GM19395 (cell line): ENCODE results near the gene PTGES3L.
"Not testable (repeated sequence)": the region's sequence is repeated elsewhere in the genome, so short reads cannot be mapped to it uniquely, and the experiment has no call there.

Source experiments
- ATAC-seq: cut with Tn5 transposase; IDR thresholded peaks from one replicate; pipeline ENCODE4 v1.9.1; 2021; ENCODE audit warnings: mild to moderate bottlenecking, moderate library complexity; ENCODE audit not compliant: unreplicated experiment

The PTGES3L gene

DNA sequence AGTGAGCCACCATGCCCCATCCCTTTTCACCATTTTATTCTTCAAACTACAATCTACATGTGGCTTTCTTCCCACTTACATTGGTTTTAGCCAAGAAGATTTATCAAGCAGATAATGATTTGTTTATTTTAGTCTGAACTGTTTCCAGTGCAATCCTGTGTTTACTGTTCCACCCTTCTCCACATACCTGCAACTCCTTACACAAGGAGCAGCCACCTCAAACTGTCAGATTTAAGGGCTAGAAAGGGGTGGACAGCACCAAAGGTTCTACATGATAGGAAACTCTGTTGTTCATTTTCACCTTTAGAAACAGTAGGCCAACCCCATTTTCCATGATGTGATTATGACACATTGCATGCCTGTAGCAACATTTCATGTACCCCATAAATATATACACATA is 2.4 kb upstream of the PTGES3L start:
- ATAC-seq: no peak

DNA sequence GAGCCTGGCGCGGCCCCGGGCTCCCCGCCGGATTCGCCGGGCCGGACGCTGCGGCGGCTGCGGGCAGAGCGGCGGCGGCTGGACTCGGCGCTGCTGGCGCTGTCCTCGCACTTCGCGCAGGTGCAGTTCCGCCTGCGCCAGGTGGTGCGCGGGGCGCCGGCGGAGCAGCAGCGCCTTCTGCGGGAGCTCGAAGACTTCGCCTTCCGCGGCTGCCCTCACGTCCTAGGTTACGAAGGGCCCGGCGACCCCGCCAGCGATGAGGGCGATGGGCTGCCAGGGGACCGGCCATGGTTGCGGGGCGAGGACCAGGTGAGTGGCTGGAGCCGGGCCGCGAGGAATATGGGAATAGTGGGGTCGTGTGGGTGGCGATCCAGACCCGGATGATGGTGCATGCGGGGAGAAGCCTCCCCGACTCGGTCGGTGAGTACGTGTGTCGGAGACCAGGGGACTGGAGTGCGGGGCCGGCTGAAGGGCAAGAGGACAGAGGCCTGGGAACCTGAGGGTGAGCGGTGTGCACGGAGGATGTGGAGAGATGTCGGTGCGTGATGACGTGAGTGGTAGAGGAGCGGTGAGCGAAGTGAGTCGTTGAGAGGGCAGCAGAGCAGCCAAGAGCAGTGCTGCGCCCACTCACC is 1.0 kb upstream of the PTGES3L start:
- ATAC-seq: peak; percentile 44

DNA sequence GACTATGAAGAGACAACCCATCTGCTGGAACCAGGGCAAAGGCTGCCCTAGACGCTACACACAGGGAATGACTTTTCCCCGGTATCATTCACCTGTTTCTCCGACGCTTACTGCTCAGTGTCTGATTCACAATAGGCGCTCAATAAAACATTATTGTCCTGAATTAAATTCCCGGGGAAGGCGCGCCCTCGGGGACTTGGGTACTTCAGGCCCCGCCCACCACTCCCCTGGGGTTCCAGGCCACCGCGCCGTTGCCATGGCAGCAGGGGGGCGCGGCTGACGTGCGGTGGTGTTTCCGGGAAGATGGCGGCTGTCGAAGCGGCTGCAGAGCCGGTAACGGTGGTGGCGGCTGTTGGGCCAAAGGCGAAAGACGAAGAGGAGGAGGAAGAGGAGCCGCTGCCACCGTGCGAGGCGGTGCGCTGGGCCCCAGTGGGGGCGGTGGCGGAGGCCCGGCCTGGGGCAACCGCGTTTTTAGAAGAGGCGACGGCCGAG is 440 bp upstream of the PTGES3L start, which contains the start of gene RUNDC1:
Gene RUNDC1, plus strand, starts transcription at position 292 of the 492 bp plus-strand sequence. Its CDS starts 12 bp downstream, at position 304.
- ATAC-seq: peak; percentile 73

DNA sequence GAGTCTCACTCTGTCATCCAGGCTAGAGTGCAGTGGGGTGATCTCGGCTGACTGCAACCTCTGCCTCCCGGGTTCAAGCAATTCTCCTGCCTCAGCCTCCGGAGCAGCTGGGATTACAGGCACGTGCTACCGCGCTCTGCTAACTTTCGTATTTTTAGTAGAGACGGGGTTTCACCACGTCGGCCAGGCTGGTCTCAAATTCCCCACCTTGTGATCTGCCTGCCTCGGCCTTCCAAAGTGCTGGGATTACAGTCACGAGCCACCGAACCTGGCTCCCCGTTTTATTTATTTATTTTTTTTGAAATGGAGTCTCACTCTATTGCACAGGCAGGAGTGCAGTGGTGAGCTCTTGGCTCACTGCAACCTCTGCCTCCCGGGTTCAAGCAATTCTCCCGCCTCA is 4.2 kb downstream of the PTGES3L start:
- not testable (repeated sequence) for ATAC-seq

DNA sequence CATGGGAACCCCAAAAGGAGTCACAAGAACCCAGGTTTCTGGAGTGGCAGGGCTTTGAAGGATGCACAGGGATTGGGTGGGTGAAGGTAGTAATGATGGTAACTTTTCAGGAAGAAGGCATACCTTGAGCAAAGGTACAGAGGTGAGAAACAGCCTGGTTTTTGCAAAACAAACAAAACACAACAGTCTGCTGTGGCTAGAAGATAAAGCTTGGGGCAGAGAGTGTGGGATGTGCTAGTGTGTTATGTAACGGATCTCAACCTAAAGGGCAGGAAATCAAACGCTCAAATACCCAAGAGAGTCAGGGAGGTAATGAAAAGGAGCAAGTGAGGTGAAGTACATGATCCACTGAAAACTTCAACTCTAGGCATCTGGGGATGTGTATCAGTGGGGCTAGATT is 4.6 kb downstream of the PTGES3L start:
- no peak for ATAC-seq

DNA sequence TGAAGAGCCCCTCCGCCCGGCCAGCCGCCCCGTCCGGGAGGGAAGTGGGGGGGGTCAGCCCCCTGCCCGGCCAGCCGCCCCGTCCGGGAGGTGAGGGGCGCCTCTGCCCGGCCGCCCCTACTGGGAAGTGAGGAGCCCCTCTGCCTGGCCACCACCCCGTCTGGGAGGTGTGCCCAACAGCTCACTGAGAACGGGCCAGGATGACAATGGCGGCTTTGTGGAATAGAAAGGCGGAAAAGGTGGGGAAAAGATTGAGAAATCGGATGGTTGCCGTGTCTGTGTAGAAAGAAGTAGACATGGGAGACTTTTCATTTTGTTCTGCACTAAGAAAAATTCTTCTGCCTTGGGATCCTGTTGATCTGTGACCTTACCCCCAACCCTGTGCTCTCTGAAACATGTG is 6.6 kb downstream of the PTGES3L start:
- ATAC-seq: not testable (repeated sequence)

DNA sequence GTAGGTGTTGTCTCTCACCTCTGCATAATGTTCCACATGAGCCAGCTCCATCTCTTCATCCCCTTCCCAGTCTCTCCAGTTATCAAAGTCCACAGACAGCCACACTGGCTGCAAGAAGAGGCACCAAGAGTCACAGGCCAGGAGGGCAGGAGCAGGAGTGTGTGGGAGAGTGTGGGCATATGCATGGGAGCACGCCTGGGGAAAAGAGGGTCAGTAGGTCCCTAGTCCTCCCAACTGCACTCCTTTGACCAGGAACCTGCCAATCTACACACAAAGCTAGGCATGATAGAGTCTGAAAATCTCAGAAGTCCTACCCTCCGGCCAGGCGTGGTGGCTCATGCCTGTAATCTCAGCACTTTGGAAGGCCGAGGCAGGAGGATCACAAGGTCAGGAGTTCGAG is 8.3 kb downstream of the PTGES3L start:
- ATAC-seq: no peak

DNA sequence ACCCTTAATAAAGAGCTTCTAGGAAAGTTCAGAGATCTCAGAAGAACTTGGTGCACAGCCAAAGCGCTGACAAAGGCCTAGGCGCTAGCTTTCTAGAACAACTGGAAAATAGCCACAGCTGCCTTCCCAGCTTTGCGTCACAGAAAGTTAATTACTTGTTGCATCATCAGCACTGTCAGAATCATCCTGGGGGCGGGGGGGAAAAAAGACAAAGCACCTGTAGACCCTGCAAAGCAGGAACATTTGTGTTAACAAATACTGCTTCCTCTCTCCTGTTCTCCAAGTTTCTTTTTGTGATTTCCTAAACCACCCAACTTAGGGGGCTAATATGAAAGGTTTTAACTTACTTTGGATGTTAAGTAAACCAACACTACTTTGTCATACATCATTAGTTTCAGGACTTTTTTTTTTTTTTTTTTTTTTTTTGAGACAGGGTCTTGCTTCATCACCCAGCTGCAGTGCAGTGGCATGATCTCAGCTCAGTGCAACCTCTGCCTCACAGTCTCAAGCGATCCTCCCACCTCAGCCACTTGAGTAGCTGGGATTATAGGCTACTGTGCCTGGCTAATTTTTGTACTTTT is 10.8 kb downstream of the PTGES3L start:
- ATAC-seq: no peak

DNA sequence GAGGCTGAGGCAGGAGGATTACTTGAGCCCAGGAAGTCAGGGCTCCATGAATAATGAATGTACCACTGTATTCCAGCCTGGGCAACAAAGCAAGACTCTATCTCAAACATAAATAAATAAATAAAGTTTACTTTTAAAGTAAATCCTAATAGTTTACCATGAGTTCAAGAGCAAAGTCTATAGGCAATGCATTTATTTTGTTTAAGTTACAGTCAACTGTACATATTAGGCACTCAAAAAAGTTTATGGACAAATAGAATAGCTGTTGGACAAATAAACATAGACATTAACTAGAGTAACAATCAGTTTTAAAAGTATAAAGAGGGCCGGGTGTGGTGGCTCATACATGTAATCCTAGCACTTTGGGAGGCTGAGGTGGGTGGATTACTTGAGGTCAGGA is 12.0 kb downstream of the PTGES3L start:
- ATAC-seq: no peak

DNA sequence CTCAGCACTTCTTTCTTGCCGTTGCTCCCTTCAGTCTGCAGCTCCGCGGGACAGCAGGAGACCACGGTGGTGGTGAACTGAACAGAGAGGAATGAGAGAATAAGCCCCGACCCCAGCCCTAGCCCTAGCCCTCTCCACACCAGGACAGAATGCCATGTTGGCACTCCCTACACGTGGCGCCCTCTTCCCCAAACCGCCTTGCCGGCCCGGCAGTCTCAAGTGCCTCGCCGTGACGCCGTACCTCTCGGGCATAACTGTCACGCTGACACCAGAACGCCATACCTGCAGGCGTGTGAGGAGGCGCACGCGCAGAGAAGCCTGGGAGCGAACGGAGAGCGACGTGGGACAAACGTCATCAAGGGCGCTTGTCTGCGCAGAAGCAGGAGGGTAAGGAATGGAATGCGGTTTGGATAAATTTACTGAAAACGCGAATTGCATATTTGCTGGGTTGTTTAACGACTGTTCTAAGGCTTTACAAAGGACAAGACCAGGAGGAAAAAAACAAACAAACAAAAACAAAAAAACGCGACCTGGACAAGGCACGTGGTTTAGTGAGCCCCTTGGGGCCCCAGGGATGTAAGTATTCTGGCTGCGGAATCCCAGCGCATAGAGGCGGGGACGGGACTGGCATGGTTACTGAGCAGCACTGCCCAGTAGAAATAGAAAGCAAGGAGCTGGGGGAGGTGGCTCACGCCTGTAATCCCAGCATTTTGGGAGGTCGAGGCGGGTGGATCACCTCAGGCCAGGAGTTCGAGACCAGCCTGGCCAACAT is 15.5 kb downstream of the PTGES3L start, which contains the start of gene AARSD1:
Gene AARSD1, minus strand, starts transcription at position 294 of the 772 bp plus-strand sequence. Its CDS starts 14 bp downstream, at position 280.
- peak; percentile 74 for ATAC-seq

DNA sequence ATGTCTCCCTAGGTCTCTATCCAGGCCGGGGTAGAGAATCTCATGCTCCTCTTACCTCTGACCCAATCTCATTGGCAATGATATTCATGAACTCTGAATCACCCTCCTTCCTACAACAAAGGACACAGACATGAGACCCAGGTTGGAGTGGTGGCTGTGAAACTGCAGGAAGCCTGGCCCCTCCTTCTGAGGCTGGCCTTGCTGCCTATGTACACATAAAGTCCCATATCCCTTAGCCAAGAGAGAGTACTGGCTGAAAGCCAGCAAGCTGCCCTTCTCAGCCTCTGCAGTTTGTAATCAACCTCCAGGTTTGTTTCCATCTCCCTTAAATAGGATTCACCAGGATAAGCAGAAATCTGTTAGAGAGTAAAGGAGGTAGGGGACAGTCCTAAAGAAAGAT is 26.2 kb downstream of the PTGES3L start:
- no peak for ATAC-seq

DNA sequence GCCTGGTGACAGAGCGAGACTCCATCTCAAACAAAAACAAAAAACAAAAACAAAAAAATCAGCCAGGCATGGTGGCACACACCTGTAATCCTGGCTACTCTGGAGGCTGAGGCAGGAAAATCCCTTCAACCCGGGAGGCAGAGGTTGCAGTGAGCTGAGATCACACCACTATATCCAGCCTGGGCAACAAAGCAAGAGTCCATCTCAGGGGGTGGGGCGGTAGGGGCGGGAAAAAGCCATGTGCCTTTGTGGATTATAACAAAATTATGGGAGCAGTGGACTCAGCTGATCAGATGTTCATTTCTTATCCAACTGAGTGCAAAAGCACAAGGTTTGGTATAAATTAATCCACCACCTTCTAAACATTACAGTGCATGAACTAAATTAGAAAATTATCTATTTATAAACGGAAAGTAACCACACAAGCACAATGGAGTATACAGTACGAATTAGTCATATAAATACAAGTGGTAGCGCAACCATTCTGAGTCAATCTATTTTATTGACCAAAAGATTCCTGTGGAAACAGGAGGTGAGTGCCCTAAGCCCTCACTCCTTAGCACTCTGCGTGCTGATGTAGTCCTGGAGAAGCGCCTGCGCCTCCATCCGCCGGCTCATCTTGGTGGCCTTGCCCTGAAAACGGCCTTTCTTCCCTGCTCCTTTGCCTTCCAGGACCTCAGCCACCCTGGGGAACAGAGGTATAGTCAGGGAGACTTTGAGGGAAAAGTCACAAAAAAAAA is 29.7 kb downstream of the PTGES3L start:
- ATAC-seq: no peak

DNA sequence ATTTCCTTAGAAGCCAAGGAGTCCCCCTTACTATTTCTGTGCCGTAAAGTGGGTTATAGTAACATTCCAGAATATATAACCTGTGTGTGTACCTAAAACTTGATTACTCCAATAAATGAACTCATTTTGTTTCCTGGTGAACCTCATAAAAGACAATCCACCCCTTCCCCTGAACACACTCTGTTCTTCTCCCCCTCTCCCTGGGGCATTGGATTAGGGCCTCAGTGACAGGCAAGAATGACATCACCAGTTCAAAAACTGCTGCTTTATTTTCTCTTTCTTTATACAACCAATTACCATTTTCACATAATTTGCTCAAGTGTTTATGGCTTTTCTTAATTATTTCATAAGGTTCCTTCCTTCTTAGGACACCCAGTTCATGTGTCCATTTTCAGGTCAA is 33.1 kb downstream of the PTGES3L start:
- no peak for ATAC-seq

DNA sequence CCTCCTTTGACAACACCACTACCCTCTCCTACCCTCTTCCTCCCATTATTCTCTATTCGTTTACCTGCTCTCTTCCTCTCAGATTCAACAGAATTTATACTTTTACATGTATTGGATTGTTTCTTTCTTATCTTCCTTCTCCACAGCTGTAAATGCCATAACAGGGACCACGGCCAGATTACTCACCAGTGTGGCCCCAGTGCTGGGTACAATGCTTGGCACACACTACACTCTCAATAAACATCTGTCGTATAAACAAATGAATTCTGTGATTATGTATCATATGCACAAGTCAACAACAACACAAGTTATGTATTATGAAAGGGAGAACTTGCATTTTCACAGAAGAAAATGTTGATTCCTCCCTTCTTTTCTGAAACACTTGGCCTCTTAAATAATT is 35.7 kb downstream of the PTGES3L start:
- ATAC-seq: no peak

DNA sequence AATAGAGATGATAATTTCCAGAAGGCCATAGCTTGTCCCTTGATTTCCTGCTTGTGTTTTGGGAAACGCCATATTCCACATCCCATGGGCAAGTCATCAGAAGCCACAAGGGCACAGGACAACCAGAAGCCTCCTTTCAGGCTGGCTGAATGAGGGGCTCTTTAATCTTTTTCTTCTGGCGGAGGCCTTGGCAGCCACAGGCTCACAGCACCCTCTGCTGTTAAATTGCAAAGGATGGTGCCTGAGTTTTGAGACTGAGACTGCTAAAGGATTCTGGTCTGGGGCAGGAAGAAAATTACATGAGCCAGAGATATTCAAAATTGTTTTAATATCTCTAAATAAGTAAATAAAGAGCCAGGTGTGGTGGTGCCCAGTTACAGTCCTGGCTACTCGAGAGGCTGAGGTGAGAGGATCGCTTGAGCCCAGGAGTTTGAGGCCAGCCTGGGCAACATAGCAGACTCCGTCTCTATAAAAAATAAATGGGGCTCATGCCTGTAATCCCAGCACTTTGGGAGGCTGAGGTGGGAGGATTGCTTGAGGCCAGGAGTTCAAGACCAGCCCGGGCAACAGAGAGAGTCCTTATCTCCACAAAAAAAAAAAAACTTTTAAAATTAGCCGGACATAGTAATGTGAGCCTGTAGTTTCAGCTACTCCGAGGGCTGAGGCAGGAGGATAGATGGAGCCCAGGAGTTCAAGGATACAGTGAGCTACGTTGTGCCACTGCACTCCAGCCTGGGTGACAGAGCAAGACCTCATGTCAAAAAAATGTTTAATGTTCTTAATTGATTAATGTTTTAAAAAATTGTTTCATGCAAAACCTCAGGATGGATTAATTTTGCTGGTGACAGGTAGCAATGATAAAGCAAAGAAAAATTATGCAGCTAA is 41.9 kb downstream of the PTGES3L start:
- no peak for ATAC-seq

DNA sequence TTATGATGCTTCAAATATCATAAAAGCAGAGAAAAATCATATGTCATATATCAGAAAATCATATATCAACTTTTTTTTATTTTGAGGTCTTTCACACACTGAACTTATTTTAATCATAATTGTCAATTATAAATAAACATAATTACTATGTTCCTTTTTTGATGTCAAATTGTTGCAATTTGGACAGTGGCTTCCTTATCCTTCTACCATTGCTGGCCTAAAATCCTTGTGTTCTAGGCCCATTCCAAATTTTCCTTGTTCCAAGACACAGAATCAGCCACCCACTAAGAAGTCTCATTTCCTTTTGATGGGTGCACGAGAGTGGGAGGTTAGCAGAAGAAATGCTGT is 50.4 kb downstream of the PTGES3L start:
- no peak for ATAC-seq

DNA sequence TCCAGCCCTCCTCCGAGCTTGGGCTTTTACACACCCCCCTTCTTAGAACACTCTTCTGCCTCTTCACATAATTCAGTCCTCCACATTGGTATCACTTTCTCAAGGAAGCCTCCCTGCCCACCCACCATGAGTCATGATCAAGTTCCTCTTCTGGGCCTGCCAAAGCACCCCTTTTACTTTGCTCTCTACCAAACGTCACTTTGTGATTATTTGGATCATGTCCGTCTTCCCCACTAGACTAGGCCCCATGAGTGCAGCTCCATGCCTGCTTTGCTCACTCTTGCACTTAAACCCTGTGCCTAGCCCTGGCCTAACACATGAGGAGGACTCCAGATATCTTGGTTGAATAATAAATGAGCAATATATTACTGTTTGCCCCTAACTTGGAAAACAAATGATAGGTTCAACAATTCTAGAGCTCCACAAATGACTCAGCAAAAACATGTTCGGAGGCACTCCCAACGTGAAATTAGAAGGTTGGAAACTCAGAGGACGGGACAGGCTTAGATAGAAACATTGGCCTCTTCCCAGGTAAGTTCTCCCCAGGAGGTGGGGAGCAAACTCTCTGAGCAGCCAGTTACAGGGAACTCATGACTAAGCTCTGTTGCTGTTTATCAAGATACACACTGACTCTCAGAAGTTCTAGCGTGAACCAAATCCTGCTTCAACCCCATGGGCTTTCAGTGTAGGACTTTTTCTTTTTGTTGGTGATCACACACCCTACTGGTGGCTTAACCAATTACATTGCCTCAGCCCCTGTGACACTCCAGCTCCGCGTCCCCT is 51.0 kb downstream of the PTGES3L start:
- no peak for ATAC-seq

DNA sequence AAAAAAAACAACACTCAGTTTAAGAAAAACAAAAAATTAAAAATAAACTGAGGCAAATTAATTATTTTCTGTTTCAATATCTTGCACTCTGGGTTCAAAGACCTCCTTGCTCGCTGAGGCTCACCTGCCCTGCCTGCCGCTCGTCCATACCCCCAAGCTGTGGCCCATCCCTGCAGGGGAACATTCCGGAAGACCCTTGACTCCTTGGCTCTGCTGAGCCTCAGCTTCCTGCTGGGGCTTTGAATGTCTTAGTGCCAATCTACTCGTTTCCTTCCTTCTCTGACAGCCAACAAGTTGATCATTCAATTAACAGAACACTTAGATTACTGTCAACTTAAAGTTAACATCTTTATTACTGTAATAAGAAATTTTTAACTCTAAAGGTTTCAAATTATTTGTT is 55.0 kb downstream of the PTGES3L start:
- no peak for ATAC-seq

DNA sequence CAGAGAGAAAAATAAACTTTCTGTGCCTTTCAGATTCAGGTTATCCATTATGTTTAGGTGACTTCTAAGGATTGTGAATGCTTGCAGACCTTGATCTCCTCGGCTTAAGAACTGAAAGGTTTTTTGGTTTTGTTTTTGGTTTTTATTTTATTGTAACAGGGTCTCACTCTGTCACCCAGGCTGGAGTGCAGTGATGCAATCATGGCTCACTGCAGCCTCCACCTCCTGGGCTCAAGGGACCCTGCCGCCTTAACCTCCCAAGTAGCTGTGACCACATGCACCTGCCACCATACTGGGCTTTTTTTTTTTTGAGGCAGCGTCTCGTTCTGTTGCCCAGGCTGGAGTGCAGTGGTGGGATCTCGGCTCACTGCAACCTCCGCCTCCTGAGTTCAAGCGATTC is 56.4 kb downstream of the PTGES3L start:
- not testable (repeated sequence) for ATAC-seq
